Mononuclear cell (primary cell): ENCODE data around the gene SH3RF3. TPM values are rescaled to one million over a fixed set of nuclear protein-coding genes. Genes with fewer than 3 reads are reported as not detected.

Experiments
- H3K27me3 ChIP-seq: 2 replicates; pipeline ENCODE4 v1.6.0; 2011; ENCODE audit warnings: low read length, control low read depth; ENCODE audit not compliant: insufficient read depth
- H3K4me1 ChIP-seq: 2 replicates; pipeline ENCODE4 v1.5.1; 2011; ENCODE audit warnings: mild to moderate bottlenecking, low read length, control low read depth; ENCODE audit not compliant: insufficient read depth
- H3K4me3 ChIP-seq: 2 replicates; pipeline ENCODE4 v1.5.1; 2011; ENCODE audit warnings: mild to moderate bottlenecking, low read length, moderate library complexity
- H3K9me3 ChIP-seq: 2 replicates; pipeline ENCODE4 v1.5.1; 2011; ENCODE audit warnings: low read depth, mild to moderate bottlenecking, control low read depth, low read length
- total RNA-seq: library from RNA; depleted of rRNA; stranded (reverse); fragments of >200 nt; gene quantifications from one replicate; pipeline ENCODE4 v1.2.3, GENCODE V29; 2012

Gene SH3RF3
- total RNA-seq, 1 donor, result 2.2 TPM

DNA sequence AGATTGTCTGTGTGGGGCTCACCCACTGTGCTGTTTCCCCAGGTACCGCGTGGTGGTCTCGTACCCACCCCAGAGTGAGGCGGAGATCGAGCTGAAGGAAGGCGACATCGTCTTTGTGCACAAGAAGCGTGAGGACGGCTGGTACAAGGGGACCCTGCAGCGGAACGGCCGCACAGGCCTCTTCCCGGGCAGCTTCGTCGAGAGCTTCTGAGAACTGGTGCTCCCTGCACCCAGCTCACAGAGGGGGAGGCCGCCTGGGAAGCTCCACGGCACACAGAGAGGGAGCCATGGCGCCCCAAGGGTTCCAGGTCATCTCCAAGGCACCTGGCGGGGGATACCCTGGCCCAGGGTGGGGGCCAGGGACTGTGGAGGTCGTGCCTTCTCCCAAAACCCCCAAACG is 372.5 kb downstream of the SH3RF3 start:
- Histone ChIP-seq H3K4me1 (no peaks in the 10 kb centered on the region), H3K9me3 (no peaks in the 10 kb centered on the region), H3K27me3 (no peaks in the 10 kb centered on the region), H3K4me3 (no peak overlapping the region)

DNA sequence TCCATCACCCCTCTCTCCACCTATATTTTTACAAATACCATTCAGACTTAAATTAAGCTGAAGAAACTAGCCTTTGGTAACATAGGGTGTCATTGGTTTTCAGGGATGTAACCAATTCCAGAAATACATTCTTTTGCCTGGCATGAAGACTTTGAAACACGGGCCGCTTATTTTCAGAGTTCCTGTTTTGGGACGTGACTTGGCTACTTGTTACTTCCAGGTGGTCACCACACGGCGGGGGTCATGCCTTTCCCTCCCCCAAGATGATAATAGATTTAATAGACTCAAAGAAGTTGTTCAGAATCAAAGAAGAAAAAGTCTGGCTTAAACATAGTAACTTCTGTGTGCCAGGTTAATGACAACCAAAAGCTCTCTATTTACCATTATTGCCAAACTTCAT is 374.2 kb downstream of the SH3RF3 start:
- Histone ChIP-seq H3K9me3 (no peaks in the 10 kb centered on the region), H3K4me1 (no peaks in the 10 kb centered on the region), H3K27me3 (no peaks in the 10 kb centered on the region), H3K4me3 (no peak overlapping the region)

DNA sequence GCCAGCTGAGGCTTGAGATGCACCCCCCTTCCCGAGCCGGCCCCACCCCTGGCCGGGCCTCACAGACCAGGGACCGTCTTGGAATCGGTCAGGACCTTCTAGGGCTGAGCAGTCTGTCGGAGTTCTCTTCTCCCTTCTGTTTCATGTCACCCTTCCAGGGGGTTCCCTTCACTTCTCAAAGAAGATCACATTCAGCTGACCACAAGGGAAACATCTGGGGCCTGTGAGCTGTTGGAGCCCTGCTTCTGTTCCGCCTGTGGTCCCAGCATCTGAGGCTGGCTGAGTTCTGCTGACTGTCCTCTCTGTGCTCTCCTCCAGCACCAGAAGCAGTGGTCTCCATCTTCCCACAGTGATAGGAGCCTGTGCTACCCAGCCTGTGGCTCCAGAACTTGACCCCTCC is 378.2 kb downstream of the SH3RF3 start:
- no peaks in the 10 kb centered on the region for H3K27me3 ChIP-seq
- no peaks in the 10 kb centered on the region for H3K9me3 ChIP-seq
- no peaks in the 10 kb centered on the region for H3K4me1 ChIP-seq
- no peak overlapping the region for H3K4me3 ChIP-seq

DNA sequence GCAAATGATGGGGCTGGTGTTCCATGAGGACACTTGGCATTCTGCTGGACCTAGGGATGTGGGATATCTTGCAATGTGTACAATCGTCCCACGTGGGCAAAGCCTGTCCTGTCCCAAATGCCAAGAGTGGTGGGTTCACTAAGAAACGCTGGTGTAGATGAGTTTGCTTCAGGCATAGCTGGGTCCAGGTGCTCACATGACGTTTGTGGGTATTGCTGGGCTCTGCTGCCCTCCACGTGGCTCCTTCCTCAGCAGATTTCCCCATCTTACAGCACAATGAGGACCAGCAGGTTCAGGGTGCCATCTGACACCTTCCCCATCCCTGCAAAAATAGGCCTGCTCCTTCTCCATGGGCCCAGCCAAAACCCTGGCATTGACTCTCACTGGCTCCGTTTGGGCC is 378.8 kb downstream of the SH3RF3 start:
- Histone ChIP-seq H3K4me1 (no peaks in the 10 kb centered on the region), H3K9me3 (no peaks in the 10 kb centered on the region), H3K27me3 (no peaks in the 10 kb centered on the region), H3K4me3 (no peak overlapping the region)

DNA sequence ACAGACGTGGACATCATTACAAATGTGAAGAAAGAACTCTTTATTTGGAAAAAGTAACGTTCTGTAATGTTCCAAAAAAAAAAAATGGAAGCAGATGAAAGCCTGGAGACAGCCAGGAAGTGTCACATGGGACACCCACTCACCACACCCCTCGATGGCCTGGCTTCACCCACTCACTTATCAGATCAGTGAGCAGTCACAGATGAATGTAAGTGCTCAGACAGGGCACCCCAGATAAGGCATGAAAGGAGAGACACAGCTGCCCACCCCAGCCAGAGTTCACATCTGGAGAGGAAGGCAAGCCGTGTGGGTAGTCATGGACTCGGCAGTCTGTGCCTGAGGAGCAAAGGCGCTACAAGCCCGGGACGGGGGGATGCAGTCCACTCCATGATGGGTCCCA is 379.6 kb downstream of the SH3RF3 start:
- H3K4me1 ChIP-seq, result no peaks in the 10 kb centered on the region
- H3K9me3 ChIP-seq, result no peaks in the 10 kb centered on the region
- no peaks in the 10 kb centered on the region for H3K27me3 ChIP-seq
- H3K4me3 ChIP-seq, result no peak overlapping the region

GRCh38 chr2:109510136-109511028 is 381.4 kb downstream of the SH3RF3 start:
- no peaks in the 10 kb centered on the region for H3K27me3 ChIP-seq
- no peaks in the 10 kb centered on the region for H3K9me3 ChIP-seq
- H3K4me1 ChIP-seq, result no peaks in the 10 kb centered on the region
- no peak overlapping the region for H3K4me3 ChIP-seq

DNA sequence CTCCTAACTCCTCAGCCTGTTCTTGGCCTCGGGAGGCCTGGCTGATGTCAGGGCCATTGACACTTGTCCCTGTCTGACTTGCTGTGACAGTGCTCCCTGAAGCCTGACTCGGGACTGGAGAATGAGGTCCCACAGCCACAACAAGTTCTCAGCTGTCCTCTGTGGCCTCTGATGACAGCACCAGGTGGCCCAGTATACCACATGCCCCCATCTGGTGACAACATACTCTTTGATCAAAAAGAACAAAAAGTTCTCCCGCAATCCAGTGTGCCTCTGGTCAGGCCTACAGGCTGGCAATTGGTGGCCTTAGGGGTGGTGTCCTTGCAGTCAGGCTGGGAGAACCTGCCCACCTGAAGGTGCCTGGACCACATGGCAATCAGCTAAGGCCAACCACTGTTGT is 382.2 kb downstream of the SH3RF3 start:
- H3K9me3 ChIP-seq, result no peaks in the 10 kb centered on the region
- H3K4me1 ChIP-seq, result no peaks in the 10 kb centered on the region
- no peaks in the 10 kb centered on the region for H3K27me3 ChIP-seq
- H3K4me3 ChIP-seq, result no peak overlapping the region

DNA sequence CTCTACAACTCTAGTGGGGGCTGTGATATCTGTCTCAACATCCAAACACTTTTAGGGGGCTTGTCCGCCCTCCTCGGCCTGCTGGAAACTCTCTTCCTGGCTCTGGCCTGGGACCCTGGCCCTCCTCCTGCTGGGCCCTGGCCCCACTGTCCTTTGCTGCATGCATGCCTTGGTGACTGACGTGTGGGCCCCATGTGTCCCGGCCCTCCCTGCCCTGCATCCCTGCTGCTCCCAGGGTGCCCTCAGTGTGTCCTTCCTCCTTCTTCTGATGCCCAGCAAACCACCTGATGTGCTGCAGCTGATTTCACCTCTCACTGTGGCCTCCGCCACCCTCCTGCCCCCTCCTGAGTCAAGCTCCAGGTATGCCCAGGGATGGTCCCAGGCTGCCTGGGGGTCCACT is 383.1 kb downstream of the SH3RF3 start:
- Histone ChIP-seq H3K4me1 (no peaks in the 10 kb centered on the region), H3K27me3 (no peaks in the 10 kb centered on the region), H3K9me3 (no peaks in the 10 kb centered on the region), H3K4me3 (no peak overlapping the region)

GRCh38 chr2:109513230-109513629 is 384.2 kb downstream of the SH3RF3 start:
- H3K9me3 ChIP-seq, result no peaks in the 10 kb centered on the region
- no peaks in the 10 kb centered on the region for H3K4me1 ChIP-seq
- H3K27me3 ChIP-seq, result no peaks in the 10 kb centered on the region
- H3K4me3 ChIP-seq, result no peak overlapping the region

- Histone ChIP-seq H3K4me3 (no peak overlapping the region), H3K27me3 (no peaks in the 10 kb centered on the region), H3K4me1 (no peaks in the 10 kb centered on the region), H3K9me3 (no peaks in the 10 kb centered on the region)
Measured at GRCh38 chr2:109513749-109514588, 385.0 kb downstream of the SH3RF3 start.

DNA sequence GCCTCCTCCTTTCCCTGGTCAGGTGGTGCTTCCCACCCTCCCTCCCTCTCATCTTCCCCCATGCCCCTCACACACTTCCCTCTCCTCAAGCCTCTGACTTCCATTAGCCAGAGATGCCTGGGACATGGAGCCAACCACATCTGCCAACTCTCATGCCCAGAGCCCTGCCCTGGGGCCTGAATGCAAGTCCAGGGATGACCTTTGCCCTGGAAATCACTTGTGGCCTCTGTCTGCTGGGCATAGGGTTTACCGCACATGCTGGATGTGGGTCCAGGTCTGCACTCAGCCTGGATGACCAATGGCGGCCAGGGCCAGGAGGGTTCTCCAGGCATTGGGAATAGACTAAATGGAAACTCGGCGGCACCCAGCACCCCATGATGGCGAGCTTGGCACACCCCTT is 385.9 kb downstream of the SH3RF3 start:
- no peaks in the 10 kb centered on the region for H3K4me1 ChIP-seq
- H3K27me3 ChIP-seq, result no peaks in the 10 kb centered on the region
- H3K4me3 ChIP-seq, result no peak overlapping the region
- no peaks in the 10 kb centered on the region for H3K9me3 ChIP-seq

DNA sequence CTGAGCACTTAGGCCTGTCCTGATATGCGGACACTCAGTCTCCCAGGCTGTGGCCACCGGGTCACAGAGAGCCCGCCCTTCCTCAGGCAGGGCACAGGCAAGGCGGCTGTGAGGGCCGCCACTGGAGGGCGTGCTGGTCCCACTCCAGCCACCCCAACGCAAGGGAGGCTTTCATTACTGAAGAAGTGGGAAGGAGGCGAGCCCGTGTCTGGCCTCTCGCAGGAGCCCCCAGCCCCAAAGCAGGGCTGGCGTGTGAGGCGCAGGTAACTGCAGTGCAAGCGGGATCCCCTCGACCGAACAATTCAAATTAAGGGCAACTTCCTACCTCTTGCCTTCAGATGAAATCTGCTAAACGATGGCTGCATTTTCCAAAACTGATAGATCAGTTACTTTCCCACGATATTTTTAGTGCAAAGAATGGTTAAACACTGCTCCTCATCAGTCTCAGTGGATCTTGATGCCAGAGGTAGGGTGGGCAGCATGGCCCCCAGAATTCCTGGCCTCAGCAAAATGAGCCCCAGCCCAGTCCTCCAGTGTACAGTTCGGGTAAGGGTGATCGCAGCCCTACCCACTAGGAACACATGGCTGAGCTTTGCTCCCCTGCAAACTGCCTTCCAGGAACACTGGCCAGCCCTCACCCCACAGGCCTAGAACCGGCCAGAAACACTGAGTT is 387.6 kb downstream of the SH3RF3 start:
- no peaks in the 10 kb centered on the region for H3K4me1 ChIP-seq
- H3K27me3 ChIP-seq, result no peaks in the 10 kb centered on the region
- no peaks in the 10 kb centered on the region for H3K9me3 ChIP-seq
- H3K4me3 ChIP-seq, result no peak overlapping the region

DNA sequence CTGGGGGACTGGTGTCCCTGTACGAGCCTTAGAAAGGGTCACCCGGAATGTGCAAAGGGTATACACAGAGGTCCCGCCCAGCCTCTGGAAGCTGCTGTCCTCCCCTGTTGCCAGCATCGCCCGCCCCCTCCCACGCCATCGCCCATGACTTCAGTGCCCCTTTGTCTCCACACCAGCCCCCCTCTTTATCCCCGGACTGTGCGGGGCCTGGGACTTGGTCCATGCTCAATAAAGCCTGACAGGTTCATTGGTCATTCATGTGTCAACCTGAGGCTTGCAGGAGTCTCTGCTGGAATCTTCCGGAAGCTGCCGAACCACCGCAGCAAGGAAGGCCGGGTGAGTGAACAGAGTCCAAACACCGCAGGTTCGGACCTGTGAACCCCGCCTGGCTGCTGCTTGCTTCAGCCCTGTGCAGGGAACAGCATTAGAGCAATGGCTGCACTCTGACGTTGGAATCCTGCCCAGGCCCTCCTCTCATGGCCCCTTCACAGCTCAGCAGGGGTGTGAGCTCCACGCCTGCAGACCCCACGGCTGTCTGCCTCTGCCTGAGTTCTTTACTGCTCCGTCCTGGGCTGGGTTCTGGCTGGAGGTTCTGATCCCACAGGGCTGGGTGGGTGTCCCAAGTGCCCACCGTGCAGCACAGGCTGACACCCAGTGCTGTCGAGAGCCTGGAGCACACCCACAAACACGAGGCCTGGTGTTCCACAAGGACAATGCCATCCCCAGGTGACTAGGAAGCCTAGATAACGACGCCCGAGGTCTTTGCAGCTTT is 388.3 kb downstream of the SH3RF3 start:
- no peaks in the 10 kb centered on the region for H3K4me1 ChIP-seq

GRCh38 chr2:109519513-109519912 is 390.5 kb downstream of the SH3RF3 start:
- no peaks in the 10 kb centered on the region for H3K27me3 ChIP-seq
- no peaks in the 10 kb centered on the region for H3K9me3 ChIP-seq
- no peaks in the 10 kb centered on the region for H3K4me1 ChIP-seq
- H3K4me3 ChIP-seq, result no peak overlapping the region

More for the DNA sequence above, 388.3 kb downstream of the SH3RF3 start:
- Histone ChIP-seq H3K4me3 (no peak overlapping the region), H3K9me3 (no peaks in the 10 kb centered on the region), H3K27me3 (no peaks in the 10 kb centered on the region)
